GF-D8 (cell line): ENCODE data around the gene TRIP10.
"Not testable (repeated sequence)": the region's sequence is repeated elsewhere in the genome, so short reads cannot be mapped to it uniquely, and the experiment has no call there.

Experiments
- DNase-seq: peaks from one replicate; lab custom pipeline; 2025; lab: John Stamatoyannopoulos, UW

The TRIP10 gene

DNA sequence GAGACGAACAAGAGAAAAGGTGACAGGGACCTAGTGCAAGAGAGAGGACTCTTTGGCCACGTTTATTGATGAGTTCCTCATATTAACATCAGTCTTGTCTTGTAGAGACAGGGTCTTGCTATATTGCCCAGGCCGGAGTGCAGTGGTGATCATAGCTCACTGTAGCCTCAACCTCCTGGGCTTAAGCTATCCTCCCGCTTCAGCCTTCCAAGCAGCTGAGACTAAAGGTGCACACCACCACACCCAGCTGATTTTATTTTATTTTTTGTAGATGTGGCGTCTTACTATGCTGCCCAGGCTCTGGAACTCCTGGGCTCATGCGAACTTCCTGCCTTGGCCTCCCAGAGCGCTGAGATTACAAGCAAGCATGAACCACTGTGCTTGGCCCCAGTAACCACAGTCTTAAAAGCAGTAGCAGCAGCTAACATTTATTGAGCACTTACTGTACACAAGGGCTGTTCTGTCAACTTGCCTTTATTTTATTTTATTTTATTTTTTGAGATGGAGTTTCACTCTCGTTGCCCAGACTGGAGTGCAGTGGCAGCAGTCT lies 28.8 kb downstream of the TRIP10 start:
- no peak for DNase-seq

DNA sequence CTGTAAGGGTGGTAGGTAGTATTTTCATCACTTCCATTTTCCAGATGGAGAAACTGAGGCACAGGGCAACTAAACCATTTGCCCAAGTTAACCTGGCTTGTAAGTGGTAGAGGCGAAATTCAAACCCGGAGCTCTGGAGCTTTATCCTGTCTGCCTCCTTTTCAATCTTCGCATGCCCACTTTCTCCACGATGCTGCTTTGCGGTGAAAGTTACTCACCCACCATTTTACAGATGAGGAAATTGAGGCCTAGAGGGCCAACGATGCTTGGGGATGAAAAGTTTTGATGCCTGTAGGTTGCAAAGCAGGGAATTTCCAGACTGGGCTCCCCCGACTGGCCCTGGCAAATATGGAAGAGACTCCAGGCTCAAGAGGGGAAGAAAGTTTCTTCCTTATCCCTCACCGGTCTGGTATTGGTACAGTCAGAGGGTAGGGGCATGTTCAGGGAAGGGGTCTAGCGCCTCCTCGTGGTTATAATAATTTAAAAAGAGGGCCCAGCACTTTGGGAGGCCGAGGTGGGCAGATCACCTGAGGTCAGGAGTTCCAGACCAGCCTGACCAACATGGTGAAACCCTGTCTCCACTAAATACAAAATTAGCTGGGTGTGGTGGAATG lies 29.6 kb downstream of the TRIP10 start:
- no peak for DNase-seq

DNA sequence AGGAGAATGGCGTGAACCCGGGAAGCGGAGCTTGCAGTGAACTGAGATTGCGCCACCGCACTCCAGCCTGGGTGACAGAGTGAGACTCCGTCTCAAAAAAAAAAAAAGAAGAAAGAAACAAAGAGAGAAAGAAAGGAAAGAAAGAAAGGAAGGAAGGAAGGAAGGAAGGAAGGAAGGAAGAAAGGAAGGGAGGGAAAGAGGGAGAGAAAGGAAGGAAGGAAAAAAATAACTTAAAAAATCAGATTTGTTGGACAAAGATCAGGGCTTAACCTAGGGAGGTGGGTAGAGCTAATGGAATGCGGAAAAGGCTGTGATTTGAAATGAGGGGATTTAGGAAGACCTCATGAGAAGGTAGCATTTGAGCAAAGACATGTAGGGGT lies 32.2 kb downstream of the TRIP10 start:
- not testable (repeated sequence) for DNase-seq

DNA sequence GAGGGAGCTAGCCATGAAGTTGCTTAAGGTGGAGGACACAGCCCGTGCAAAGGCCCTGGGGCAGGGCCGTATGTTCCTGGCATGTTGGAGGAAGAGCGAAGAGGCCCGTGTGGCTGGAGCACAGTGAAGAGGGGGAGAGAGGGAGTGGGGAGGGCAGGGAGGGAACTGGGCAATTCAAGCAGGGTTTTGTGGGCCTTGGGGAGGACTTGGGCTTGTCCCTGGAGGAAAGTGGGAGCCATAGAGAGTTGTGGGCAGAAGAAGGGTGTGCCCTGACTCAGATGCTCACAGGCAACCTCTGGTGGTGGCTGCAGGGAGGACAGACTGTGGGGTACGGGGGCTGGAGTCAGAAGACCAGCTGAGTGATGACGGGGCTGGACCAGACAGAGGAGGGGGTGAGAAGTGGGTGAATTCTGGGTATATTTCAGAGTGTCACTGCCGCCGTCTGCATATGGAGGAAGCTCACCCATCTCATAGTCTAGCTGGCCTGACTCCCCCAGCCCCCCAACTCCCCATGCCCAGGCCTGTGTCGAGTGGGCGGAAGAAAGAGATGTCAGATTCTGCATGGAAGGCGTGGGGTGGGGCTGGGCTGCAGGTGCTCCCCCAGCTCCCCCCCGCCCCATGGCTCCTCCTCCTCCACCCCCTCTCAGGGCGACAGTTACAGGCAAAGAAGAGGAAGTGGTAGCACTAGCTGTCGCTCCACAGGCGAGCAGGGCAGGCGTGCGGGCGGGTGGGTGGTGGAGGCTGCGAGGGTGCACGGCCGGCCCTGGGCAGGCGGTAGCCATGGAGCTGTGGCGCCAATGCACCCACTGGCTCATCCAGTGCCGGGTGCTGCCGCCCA lies 32.8 kb downstream of the TRIP10 start, which contains the start of gene VAV1:
Gene VAV1, plus strand, starts transcription at position 681 of the 838 bp plus-strand sequence. Its CDS starts 100 bp downstream, at position 781.
- DNase-seq, result peak; percentile 81

- DNase-seq, result no peak
These were observed 33.4 kb downstream of the TRIP10 start for GRCh38 chr19:6772866-6773322.

DNA sequence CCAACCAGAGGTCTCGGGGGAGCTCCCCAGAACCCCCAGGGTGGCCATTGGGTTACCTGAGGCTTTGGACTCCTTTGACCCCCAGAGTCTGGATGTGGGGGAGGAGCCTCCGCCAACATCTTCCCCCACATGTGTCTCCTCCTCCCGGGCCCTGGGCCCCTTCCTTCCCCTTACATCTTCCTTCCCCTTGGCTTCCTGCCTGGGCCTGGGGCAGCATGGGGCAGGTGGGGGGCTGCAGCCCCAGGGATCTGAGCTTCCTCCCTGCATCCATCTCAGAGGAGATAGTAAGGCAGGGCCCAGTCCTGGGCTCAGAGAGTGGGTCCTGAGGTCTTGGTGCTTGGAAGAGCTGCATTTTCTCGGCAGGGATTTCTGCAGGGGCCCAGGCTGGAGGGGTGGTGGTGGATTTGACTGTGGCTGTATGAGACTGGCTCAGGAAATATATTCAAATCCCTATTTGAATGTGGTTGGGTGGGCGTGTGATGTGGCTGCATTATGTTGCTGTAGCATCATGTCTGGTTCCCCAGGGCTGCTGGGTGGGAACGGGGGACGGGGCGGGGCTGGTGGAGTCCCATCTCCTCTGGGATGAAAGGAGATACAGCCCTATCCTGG lies 33.9 kb downstream of the TRIP10 start:
- DNase-seq, result peak; percentile 76

DNA sequence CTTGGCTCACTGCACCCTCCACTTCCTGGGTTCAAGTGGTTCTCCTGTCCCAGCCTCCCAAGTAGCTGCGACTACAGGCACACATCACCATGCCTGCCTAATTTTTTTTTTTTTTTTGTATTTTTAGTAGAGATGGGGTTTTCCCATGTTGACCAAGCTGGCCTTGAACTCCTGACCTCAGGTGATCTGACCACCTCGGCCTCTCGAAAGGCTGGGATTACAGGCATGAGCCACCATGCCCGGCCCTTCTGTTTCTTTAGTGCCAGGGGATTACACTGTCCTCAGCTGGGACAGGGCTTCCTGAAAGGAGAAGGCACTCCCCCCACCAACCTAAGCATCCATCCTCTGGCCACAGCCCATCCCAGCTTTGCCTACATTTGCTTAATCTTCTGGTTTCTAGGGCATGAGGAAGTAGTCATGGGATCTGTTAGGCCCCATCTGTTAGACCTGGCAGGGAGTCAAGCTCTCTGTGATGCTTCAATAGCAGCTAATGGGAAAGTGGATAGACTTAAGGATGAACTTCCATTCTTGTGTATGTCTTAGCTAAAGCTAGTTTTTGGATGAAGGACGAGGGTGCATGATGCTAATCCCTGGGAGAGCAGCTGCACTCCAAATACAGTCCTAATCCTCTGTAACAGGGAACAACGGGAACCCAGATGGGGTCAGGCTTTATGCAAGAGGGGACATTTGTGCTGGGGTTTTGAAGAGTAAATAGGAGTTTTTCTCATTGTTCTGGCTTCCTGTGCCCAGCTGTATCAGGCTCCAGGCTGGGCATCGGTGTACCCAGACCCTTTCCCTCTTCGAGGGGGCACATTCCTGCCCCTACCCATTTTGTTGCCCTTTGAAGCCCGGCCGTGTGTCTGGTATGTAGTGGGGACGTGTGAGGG lies 35.6 kb downstream of the TRIP10 start:
- peak; percentile 76 for DNase-seq

DNA sequence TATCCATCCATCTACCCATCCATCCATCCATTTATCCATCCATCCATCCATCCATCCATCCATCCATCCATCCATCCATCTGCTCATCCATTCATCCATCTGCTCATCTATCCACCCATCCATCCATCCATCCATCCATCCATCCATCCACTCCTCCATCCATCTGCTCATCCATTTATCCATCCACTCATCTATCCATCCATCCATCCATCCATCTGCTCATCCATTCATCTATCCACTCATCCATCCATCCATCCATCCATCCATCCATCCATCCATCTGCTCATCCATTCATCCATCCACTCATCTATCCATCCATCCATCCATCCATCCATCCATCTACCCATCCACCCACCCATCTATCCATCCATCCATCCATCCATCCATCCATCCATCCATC lies 36.6 kb downstream of the TRIP10 start:
- not testable (repeated sequence) for DNase-seq

DNA sequence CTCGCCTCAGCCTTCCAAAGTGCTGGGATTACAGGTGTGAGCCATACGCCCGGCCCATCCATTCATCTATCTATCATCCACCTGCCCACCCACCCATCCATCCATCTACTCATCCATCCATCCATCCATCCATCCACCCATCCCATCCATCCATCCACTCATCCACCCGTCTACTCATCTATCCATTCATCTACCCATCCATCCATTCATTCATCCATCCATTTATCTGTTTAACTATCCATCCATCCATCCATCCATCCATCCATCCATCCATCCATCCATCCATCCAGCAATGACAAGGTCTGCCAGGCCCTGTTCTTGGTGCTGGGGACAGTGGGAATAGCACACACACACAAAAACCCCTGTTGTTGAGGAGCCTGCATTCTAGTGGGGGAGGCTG lies 37.5 kb downstream of the TRIP10 start:
- DNase-seq, result no peak

- DNase-seq, result no peak
These were observed 38.0 kb downstream of the TRIP10 start for GRCh38 chr19:6777434-6777833.

DNA sequence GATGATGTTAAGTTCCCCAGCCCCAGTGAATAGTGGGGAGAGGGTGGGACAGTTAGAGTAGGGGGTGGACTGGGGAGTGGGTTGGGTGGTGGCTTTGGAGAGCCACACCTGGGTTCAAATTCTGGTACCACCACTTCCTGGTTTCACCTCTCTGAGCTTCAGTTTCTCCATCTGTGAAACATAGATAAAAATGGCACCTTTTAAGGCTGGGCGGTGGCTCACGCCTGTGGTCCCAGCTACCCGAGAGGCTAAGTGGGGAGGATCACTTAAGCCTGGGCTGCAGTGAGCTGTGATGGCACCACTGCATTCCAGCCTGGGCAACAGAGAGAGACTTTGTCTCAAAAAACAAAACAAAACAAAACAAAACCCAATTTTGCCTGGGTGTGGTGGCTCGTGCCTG lies 38.9 kb downstream of the TRIP10 start:
- DNase-seq, result no peak

DNA sequence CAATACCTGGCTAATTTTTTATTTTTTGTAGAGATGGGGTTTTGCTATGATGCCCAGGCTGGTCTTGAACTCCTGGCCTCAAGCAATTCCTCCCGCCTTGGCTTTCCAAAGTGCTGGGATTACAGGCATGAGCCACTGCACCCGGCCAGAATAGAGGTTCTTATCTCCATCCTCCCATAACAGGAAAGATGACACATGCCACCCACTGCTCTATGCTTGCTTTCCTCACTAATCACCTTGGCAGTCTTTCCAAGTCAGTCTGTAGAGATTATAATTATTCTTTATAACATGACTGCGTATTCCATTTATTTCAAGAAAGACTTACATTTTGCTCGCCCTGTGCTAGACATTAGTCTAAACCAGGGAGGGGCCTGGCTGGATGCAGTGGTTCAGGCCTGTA lies 39.7 kb downstream of the TRIP10 start:
- no peak for DNase-seq

GRCh38 chr19:6787393-6787792 lies 47.9 kb downstream of the TRIP10 start:
- DNase-seq, result no peak

GRCh38 chr19:6788896-6789295 lies 49.4 kb downstream of the TRIP10 start:
- DNase-seq, result no peak

GRCh38 chr19:6790194-6791128 lies 51.0 kb downstream of the TRIP10 start:
- no peak for DNase-seq

DNA sequence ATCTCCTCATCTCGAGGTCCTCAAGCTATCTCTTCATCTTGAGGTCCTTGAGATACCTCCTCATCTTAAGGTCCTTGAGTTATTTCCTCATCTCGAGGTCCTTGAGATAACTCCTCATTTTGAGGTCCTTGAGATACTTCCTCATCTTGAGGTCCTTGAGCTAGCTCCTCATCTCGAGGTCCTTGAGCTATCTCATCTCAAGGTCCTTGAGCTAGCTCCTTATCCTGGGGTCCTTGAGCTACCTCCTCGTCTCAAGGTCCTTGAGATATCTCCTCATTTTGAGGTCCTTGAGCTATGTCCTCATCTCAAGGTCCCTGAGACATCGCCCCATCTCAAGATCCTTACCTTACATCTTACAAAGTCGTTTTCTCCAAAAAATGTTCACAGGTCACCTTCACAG lies 51.8 kb downstream of the TRIP10 start:
- no peak for DNase-seq

- DNase-seq, result no peak
These were observed 53.9 kb downstream of the TRIP10 start for GRCh38 chr19:6793411-6793810.

DNA sequence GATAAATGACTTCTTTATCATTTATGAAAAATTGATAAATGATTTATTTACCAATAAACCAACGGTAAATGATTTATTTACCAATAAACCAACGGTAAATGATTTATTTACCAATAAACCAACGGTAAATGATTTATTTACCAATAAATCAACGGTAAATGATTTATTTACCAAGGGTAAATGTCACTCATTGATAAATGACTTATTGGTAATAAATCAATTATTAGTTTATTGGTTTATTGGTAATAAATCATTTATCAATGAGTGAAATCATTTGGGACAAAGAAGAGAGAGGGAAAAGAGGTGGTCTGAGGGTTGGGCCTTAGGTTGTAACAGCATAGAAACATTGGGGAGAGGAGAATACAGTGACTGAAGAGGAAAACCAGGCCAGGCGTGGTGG lies 54.5 kb downstream of the TRIP10 start:
- DNase-seq, result no peak

DNA sequence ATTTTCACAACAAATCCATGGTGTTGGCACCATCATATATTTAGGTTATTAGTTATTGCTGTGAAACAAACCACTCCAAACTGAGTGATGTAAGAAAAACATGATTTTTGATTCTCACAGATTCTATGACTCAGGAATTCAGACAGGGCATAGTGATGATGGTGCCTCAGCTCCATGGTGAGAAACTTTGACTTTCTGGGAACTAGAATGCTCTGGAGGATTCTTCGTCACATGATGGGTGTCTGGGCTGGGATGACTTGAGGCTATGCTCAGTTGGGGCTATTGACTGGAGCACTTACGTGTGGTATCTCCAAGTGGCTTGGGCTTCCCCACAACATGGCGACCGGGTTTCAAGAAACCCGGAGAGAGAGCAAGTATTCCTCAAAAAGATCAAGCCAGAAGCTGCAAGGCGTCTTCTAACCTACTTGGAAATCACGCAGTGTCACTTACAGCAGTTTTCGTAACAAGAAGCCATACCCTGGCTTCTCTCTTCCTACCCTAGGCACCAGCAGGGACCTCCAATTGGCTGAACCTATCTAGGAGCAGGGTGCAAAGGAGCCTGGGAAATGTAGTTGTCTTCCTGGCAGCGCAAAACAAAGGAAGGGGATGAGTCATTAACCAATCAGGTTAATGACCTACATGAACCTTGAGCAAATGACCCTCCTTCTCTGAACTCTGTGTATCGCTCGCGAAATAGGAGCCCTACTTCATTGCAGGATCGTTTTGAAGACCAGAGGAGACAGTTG lies 55.4 kb downstream of the TRIP10 start:
- no peak for DNase-seq

- DNase-seq, result no peak
These were observed 56.8 kb downstream of the TRIP10 start for GRCh38 chr19:6796278-6796677.
